Measurements from ENCODE around the gene DNAJB4.

- peak; percentile 72 for TF ChIP-seq POLR2AphosphoS5 (IDR thresholded peaks at IDR 0.05; ENCODE audit: borderline replicate concordance, low read depth, low read length)
- no peak for TF ChIP-seq EZH2 (IDR thresholded peaks at IDR 0.05)
Observed at GRCh38 chr1:78003882-78004718, 639 bp upstream of the DNAJB4 start.
